Retinal pigment epithelial cell (primary cell): ENCODE measurements around the gene WDR44.

Source experiments
- DNase-seq: peaks from one replicate; pipeline ENCODE4 v3.0.0-alpha.2; 2010; ENCODE audit warnings: low read depth
- H3K4me3 ChIP-seq: 2 replicates; pipeline ENCODE4 v1.5.1; 2011; ENCODE audit warnings: mild to moderate bottlenecking, low read length, control low read depth, moderate library complexity
- TF ChIP-seq, protein P1 (sequence below): conservative IDR thresholded peaks from 2 replicates; pipeline ENCODE4 v1.5.1; 2011; ENCODE audit warnings: low read depth, low read length, control low read depth, inconsistent platforms

The WDR44 gene

GRCh38 chrX:118338930-118339329 is 7.0 kb upstream of the WDR44 start:
- no peak for DNase-seq
- TF ChIP-seq, protein P1, sequence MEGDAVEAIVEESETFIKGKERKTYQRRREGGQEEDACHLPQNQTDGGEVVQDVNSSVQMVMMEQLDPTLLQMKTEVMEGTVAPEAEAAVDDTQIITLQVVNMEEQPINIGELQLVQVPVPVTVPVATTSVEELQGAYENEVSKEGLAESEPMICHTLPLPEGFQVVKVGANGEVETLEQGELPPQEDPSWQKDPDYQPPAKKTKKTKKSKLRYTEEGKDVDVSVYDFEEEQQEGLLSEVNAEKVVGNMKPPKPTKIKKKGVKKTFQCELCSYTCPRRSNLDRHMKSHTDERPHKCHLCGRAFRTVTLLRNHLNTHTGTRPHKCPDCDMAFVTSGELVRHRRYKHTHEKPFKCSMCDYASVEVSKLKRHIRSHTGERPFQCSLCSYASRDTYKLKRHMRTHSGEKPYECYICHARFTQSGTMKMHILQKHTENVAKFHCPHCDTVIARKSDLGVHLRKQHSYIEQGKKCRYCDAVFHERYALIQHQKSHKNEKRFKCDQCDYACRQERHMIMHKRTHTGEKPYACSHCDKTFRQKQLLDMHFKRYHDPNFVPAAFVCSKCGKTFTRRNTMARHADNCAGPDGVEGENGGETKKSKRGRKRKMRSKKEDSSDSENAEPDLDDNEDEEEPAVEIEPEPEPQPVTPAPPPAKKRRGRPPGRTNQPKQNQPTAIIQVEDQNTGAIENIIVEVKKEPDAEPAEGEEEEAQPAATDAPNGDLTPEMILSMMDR, result no peak
- no peak overlapping the region for H3K4me3 ChIP-seq

- TF ChIP-seq, protein P1, result no peak
- DNase-seq, result no peak
- H3K4me3 ChIP-seq, result peak overlapping the region; percentile 57
Observed at GRCh38 chrX:118345045-118345463, 852 bp upstream of the WDR44 start.

DNA sequence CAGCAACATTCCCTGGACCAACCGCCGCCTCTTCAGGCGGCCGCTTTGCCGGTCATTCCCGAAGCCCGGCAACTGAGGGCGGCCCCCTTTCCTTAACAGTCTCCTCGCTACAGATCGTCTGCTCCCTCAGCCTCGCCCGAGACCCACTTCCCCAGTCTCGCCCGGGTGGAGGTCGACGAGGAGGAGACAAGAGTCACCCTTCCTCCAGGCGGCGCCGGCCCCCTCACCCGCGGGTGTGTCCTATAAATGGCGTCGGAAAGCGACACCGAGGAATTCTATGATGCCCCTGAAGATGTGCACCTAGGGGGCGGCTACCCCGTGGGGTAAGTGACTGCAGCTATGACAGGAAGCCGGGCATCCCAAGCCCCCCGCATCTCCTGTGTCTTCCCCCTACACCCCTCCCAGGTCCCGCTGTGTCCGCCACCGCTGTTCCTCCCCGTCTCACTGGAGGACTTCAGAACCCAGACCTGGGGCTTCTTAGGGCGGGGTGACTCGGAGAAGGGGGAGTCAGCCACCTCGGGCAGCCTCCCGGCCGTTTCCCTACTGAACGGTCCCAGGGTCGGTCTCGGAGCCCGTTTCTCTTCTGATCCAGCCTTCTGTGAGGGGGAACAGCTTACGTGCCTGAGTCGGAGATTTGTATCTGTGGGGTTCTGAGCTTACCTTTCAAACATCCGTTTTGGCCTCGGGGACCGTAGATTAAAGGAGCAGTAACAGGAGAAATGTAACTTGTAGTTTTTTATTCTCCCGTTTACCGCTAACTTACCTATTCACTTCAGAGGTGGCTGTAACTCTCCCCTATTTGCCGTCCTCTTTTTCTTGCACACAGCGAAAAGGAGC is 570 bp downstream of the WDR44 start:
- TF ChIP-seq, protein P1, result no peak
- no peak for DNase-seq
- peak overlapping the region; percentile 84 for H3K4me3 ChIP-seq

DNA sequence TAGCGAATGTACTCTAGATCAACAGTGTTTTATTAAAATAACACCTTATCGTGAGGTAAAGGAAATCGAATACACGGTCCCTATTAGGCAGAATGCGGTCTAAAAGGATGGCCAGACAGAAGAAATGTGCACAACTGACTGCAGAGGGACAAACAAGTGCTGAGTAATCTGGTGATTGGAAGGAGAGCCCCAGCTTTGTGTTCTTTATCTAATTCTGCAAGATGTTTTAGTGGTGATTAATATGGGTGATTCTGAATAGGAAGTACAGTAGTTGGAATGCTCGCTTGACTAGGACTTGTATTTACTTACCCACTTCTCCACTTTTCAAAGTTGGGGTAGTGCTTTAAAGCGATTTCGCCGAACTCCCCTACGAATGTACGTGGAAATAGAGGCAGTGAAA is 1.2 kb downstream of the WDR44 start:
- TF ChIP-seq, protein P1, result no peak
- DNase-seq, result no peak
- H3K4me3 ChIP-seq, result peak overlapping the region; percentile 84

DNA sequence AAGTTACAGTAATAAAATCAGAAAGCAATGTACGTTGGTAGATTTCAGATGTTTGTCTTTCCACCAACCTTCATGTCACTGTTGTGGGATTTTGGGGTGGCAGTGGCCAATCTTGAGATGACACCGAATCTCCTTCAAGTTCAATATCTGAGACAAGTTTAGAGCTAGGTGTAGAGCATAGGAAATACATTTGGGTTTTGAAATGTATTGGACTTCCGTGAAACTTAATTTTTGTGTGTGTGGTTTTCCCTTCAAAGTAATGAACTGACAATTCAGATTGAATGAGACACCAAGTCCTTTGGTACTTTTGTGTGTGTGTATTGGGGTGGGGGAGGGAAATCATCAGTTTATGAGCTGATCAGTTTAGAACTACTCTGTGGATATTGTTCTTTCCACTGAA is 1.8 kb downstream of the WDR44 start:
- H3K4me3 ChIP-seq, result peak overlapping the region; percentile 84
- TF ChIP-seq, protein P1, result no peak
- no peak for DNase-seq

DNA sequence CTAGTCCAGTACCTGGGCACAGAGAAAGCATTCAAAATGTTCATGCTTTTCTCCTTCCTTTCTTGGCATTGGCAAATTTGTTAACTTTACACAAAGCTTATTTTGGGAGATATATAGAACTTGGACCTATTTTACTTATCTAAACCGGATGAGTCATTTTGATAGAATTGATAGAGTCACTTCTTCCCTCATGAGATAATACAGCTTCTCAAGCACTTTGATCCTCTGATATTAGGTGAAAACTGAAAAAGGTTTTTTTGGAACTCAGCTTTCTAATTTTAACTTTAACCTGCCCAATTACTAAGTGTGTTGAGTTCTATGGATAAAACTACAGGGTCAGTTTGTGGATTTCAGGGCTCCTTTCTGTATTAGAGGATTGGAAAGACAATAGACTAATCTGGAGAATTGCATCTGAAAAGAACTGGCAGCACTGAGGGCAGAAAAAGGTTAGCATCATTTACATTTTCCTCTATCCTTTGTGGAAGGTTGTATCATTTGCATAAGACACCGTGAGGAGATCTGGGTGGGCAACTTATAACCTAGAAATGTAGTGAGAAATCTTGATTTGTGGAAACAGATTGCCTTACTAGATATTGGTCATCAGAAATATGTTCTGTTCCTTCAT is 2.4 kb downstream of the WDR44 start:
- TF ChIP-seq, protein P1, result no peak
- DNase-seq, result no peak
- H3K4me3 ChIP-seq, result peak overlapping the region; percentile 84

DNA sequence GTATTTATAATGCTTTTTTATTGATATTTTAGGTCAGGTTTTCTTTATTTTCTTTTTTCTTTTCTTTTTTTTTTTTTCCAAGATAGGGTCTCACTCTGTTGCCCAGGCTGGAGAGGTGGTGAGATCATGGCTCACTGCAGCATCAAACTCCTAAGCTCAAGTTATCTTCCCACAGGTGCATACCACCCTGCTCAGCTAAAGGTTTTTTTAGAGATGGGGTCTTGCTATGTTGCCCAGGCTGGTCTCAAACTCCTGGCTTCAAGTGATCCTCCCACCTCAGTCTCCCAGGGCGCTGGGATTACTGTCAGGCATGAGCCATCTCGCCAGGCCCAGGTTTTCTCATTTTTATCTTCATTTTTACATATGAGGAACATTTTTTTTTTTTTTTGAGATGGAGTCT is 3.3 kb downstream of the WDR44 start:
- H3K4me3 ChIP-seq, result no peak overlapping the region
- DNase-seq, result no peak
- TF ChIP-seq, protein P1, result no peak
